SU-DHL-6 (cell line): Measurements from ENCODE around the gene PBRM1.

Experiments used
- EZH2phosphoT487 ChIP-seq: fragments of 200-600 bp; sonication (generic), shearing (Covaris generic); conservative IDR thresholded peaks from 2 replicates; pipeline ENCODE4 v1.6.1; 2018; ENCODE audit warnings: mild to moderate bottlenecking, antibody characterized with exemption, low read length, moderate library complexity, mixed read lengths
- TF ChIP-seq, protein P1 (sequence below): fragments of 200-600 bp; sonication (generic); IDR thresholded peaks from one replicate; pipeline ENCODE4 v1.5.1; 2017; ENCODE audit warnings: antibody characterized with exemption, mild to moderate bottlenecking, low read length, moderate library complexity; ENCODE audit not compliant: insufficient read depth, poor library complexity, severe bottlenecking

DNA sequence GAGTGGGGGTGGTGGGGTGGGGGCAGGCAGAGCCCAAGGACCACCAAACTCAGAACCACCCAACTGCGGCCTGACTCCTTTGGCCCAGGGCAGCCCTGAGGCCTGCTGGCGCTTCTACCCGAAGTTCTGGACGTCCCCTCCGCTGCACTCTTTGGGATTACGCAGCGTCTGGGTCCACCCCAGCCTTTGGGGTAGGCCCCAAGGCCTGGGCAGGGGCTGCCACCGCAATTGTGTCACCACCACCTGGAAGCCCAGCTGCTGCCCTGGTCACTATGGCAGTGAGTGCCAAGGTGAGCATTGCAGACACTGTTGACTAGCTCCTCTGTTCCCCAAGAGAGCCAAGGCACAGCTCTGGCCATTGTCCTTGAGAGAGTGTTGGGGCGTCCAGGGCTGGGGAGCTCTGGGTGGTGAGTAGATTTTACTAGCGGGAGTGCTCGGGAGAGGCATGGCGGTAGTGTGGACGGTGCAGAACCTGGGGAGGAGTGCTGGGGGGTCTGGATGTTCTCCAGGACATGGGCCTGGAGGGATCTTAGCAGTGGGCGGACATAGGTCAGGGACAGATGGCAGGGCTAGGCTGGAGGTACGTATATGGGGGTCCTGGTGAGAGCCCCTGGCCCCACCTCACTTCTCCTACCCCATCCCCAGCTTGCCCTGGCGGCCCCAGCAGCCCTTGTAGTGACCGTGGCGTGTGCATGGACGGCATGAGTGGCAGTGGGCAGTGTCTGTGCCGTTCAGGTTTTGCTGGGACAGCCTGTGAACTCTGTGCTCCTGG is 164.8 kb downstream of the PBRM1 start:
- TF ChIP-seq, protein P1, sequence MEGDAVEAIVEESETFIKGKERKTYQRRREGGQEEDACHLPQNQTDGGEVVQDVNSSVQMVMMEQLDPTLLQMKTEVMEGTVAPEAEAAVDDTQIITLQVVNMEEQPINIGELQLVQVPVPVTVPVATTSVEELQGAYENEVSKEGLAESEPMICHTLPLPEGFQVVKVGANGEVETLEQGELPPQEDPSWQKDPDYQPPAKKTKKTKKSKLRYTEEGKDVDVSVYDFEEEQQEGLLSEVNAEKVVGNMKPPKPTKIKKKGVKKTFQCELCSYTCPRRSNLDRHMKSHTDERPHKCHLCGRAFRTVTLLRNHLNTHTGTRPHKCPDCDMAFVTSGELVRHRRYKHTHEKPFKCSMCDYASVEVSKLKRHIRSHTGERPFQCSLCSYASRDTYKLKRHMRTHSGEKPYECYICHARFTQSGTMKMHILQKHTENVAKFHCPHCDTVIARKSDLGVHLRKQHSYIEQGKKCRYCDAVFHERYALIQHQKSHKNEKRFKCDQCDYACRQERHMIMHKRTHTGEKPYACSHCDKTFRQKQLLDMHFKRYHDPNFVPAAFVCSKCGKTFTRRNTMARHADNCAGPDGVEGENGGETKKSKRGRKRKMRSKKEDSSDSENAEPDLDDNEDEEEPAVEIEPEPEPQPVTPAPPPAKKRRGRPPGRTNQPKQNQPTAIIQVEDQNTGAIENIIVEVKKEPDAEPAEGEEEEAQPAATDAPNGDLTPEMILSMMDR, result no peak
- TF ChIP-seq EZH2phosphoT487, result no peak
